ENCODE data around the gene GXYLT2.
"Not testable (repeated sequence)": the region's sequence is repeated elsewhere in the genome, so short reads cannot be mapped to it uniquely, and the experiment has no call there.

Gene GXYLT2

GRCh38 chr3:72892870-72893269 lies 5.0 kb downstream of the GXYLT2 start:
- DNase-seq, result no peak

GRCh38 chr3:72894976-72895552 lies 7.2 kb downstream of the GXYLT2 start:
- DNase-seq, result no peak

GRCh38 chr3:72896996-72897757 lies 9.3 kb downstream of the GXYLT2 start:
- DNase-seq, result no peak

- DNase-seq, result no peak
Measured at GRCh38 chr3:72897758-72898007, 9.8 kb downstream of the GXYLT2 start.

GRCh38 chr3:72899349-72899765 lies 11.5 kb downstream of the GXYLT2 start:
- DNase-seq, result no peak

- no peak for DNase-seq
Measured at GRCh38 chr3:72900048-72900447, 12.2 kb downstream of the GXYLT2 start.

GRCh38 chr3:72901840-72902239 lies 14.0 kb downstream of the GXYLT2 start:
- no peak for DNase-seq

- no peak for DNase-seq
Measured at GRCh38 chr3:72903004-72903403, 15.2 kb downstream of the GXYLT2 start.

- no peak for DNase-seq
Measured at GRCh38 chr3:72904163-72904562, 16.3 kb downstream of the GXYLT2 start.

GRCh38 chr3:72906154-72906553 lies 18.3 kb downstream of the GXYLT2 start:
- no peak for DNase-seq

GRCh38 chr3:72907131-72907711 lies 19.4 kb downstream of the GXYLT2 start:
- DNase-seq, result no peak

GRCh38 chr3:72907731-72908620 lies 20.1 kb downstream of the GXYLT2 start:
- no peak for DNase-seq

GRCh38 chr3:72909591-72909990 lies 21.7 kb downstream of the GXYLT2 start:
- no peak for DNase-seq

- no peak for DNase-seq
Measured at GRCh38 chr3:72912532-72912931, 24.7 kb downstream of the GXYLT2 start.

- no peak for DNase-seq
Measured at GRCh38 chr3:72914383-72914782, 26.5 kb downstream of the GXYLT2 start.

GRCh38 chr3:72916250-72916649 lies 28.4 kb downstream of the GXYLT2 start:
- DNase-seq, result no peak

GRCh38 chr3:72919520-72919919 lies 31.7 kb downstream of the GXYLT2 start:
- DNase-seq, result no peak

GRCh38 chr3:72924055-72924454 lies 36.2 kb downstream of the GXYLT2 start:
- no peak for DNase-seq

- DNase-seq, result not testable (repeated sequence)
Measured at GRCh38 chr3:72928781-72929735, 41.2 kb downstream of the GXYLT2 start.

GRCh38 chr3:72930754-72931153 lies 42.9 kb downstream of the GXYLT2 start:
- no peak for DNase-seq

- DNase-seq, result no peak
Measured at GRCh38 chr3:72932416-72932815, 44.6 kb downstream of the GXYLT2 start.

Data from activated CD4-positive, alpha-beta T cell treated with anti-CD3 and anti-CD28 coated beads, Interleukin-2, amount 50 U/mL, for 4 hours (primary cell).